Fibroblast of mammary gland (primary cell): ENCODE measurements around the gene IZUMO1.
"Not testable (repeated sequence)": the region's sequence is repeated elsewhere in the genome, so short reads cannot be mapped to it uniquely, and the experiment has no call there.

Experiments used
- DNase-seq: peaks from one replicate; pipeline ENCODE4 v3.0.0-alpha.2; 2010; ENCODE audit warnings: low read depth
- H3K4me3 ChIP-seq: 2 replicates; pipeline ENCODE4 v1.5.1; 2011; ENCODE audit warnings: low read depth, mild to moderate bottlenecking, low read length, moderate library complexity; ENCODE audit not compliant: control insufficient read depth
- TF ChIP-seq, protein P1 (sequence below): conservative IDR thresholded peaks from 2 replicates; pipeline ENCODE4 v1.5.1; 2011; ENCODE audit warnings: low read depth, low read length, inconsistent platforms; ENCODE audit not compliant: control insufficient read depth, insufficient read depth

The IZUMO1 gene

GRCh38 chr19:48746738-48747575 is at the start of gene IZUMO1:
Gene IZUMO1 (minus strand): TSS chr19:48746909. CDS start chr19:48745859, 1,050 bp downstream.
- TF ChIP-seq, protein P1, sequence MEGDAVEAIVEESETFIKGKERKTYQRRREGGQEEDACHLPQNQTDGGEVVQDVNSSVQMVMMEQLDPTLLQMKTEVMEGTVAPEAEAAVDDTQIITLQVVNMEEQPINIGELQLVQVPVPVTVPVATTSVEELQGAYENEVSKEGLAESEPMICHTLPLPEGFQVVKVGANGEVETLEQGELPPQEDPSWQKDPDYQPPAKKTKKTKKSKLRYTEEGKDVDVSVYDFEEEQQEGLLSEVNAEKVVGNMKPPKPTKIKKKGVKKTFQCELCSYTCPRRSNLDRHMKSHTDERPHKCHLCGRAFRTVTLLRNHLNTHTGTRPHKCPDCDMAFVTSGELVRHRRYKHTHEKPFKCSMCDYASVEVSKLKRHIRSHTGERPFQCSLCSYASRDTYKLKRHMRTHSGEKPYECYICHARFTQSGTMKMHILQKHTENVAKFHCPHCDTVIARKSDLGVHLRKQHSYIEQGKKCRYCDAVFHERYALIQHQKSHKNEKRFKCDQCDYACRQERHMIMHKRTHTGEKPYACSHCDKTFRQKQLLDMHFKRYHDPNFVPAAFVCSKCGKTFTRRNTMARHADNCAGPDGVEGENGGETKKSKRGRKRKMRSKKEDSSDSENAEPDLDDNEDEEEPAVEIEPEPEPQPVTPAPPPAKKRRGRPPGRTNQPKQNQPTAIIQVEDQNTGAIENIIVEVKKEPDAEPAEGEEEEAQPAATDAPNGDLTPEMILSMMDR, result no peak
- peak; percentile 88 for DNase-seq
- H3K4me3 ChIP-seq, result peak within 1 kb of the TSS; percentile 75

GRCh38 chr19:48795685-48796070 is 49.0 kb upstream of the IZUMO1 start:
- DNase-seq, result peak; percentile 21
- H3K4me3 ChIP-seq, result no peak overlapping the region
- TF ChIP-seq, protein P1, result no peak

DNA sequence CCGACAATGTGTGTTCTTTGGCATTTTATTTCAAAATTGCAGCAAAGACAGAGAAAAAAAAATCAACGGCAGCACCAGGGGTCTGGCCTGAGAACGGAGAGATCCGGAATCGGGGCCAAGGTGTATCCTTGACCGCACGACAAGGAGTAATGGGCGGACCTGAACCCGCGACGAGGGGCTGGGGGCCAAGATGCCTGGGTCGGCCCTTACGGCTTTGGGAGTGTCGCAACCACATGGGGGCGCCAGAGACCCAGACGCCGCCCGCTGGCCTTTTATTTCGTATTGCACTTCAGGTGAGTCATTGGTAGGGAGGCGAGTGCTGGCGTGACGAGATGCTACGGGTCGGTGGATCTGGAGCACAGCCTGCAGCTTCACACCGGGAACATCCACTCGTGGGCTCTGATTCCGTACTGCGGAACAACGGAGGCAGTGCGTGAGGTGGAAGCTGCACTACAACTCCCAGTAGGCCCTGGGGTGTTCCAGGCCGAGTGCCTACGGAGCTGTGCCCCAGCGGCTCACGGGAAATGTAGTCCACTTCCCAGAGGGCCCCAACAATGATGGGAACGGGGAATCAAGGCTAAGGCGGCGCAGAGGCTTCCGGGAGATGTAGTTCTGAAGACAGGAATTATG is 48.5 kb upstream of the IZUMO1 start:
- DNase-seq, result peak; percentile 90
- TF ChIP-seq, protein P1, result peak; percentile 65
- H3K4me3 ChIP-seq, result peak overlapping the region; percentile 59

- no peak for DNase-seq
- H3K4me3 ChIP-seq, result no peak overlapping the region
- TF ChIP-seq, protein P1, result no peak
Observed at GRCh38 chr19:48794291-48794690, 47.6 kb upstream of the IZUMO1 start.

- no peak overlapping the region for H3K4me3 ChIP-seq
- TF ChIP-seq, protein P1, result no peak
- DNase-seq, result no peak
Observed at GRCh38 chr19:48793271-48793670, 46.6 kb upstream of the IZUMO1 start.

DNA sequence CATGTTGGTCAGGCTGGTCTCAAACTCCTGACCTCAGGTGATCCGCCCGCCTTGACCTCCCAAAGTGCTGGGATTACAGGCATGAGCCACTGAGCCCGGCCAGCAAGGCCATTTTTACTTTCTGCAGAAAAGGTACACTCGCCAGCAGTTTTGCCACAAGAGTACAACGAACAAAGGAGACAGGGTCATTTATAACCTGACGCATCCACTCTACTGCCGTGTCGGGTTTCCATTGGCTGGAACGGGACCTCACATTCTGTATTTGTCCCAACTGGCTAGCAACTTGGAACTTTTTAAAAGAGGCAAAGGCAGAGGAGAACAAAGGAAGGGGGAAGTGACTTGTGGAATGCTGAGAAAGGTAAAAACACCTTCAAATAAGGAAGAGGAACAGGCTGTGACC is 40.6 kb upstream of the IZUMO1 start:
- not testable (repeated sequence) for H3K4me3 ChIP-seq, DNase-seq

- H3K4me3 ChIP-seq, DNase-seq: not testable (repeated sequence)
Observed at GRCh38 chr19:48786422-48786821, 39.7 kb upstream of the IZUMO1 start.
